Nephron (organoid): ENCODE measurements around the gene CCSAP.

Experiments
- H3K27ac Mint-ChIP-seq, 3 experiments: 2 replicates each; pipeline ENCODE4 v1.8.0; 2020; ENCODE audit warnings: mixed read lengths in 3 of 3, mild to moderate bottlenecking in 2 of 3, moderate library complexity in 1 of 3
- H3K27me3 Mint-ChIP-seq: 2 replicates; pipeline ENCODE4 v1.8.0; 2021; ENCODE audit warnings: low read depth, mild to moderate bottlenecking, moderate library complexity, mixed read lengths
- H3K36me3 Mint-ChIP-seq: 2 replicates; pipeline ENCODE4 v1.8.0; 2020; ENCODE audit warnings: low read depth, mixed read lengths
- H3K4me1 Mint-ChIP-seq: 2 replicates; pipeline ENCODE4 v1.8.0; 2020; ENCODE audit warnings: mixed read lengths
- H3K4me3 Mint-ChIP-seq, 3 experiments: 2 replicates each; pipeline ENCODE4 v1.8.0; 2020; ENCODE audit warnings: mild to moderate bottlenecking in 3 of 3, mixed read lengths in 3 of 3, moderate library complexity in 2 of 3
- H3K9me3 Mint-ChIP-seq: 2 replicates; pipeline ENCODE4 v1.8.0; 2020; ENCODE audit warnings: mixed read lengths
- CTCF ChIP-seq, 3 experiments: fragments of 200-600 bp; sonication (generic); IDR thresholded peaks; one replicate each; pipeline ENCODE4 v1.5.0; 2021; ENCODE audit warnings: antibody characterized with exemption in 3 of 3; ENCODE audit not compliant: unreplicated experiment in 3 of 3

Gene CCSAP

GRCh38 chr1:229363723-229364122 is 20.9 kb upstream of the CCSAP start:
- H3K27me3 Mint-ChIP-seq, result peaks cover 30% of the 10 kb centered on the region
- H3K4me1 Mint-ChIP-seq, result peaks cover 5% of the 10 kb centered on the region
- no peak overlapping the region for H3K27ac Mint-ChIP-seq
- no peaks in the 10 kb centered on the region for H3K36me3 Mint-ChIP-seq
- no peak overlapping the region for H3K4me3 Mint-ChIP-seq
- TF ChIP-seq CTCF (IDR thresholded peaks at IDR 0.05; ENCODE audit: unreplicated experiment in 3 of 3), result no peak
- peaks cover 2% of the 10 kb centered on the region for H3K9me3 Mint-ChIP-seq

GRCh38 chr1:229360420-229360819 is 17.6 kb upstream of the CCSAP start:
- H3K27me3 Mint-ChIP-seq, result peaks cover 30% of the 10 kb centered on the region
- H3K4me3 Mint-ChIP-seq, result no peak overlapping the region
- no peaks in the 10 kb centered on the region for H3K36me3 Mint-ChIP-seq
- TF ChIP-seq CTCF (IDR thresholded peaks at IDR 0.05; ENCODE audit: unreplicated experiment in 3 of 3), result no peak
- H3K9me3 Mint-ChIP-seq, result peaks cover 17% of the 10 kb centered on the region
- H3K27ac Mint-ChIP-seq, result no peak overlapping the region
- no peaks in the 10 kb centered on the region for H3K4me1 Mint-ChIP-seq

DNA sequence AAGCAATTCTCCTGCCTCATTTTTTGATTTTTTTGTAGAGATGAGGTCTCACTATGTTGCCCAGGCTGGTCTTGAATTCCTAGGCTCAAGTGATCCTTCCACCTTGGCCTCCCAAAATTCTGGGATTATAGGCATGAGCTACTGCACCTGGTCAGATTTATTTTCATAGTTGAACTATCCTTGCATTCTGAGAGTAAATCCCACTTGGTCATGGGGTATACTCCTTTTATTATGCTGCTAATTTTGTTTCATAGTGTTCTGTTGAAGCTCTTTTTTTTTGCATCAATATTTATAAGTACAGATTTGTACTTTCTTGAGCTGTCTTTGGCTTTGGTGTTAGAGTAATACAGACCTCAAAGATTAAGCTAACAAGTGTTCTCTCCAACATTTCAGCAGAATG is 12.8 kb upstream of the CCSAP start:
- Mint-ChIP-seq H3K27me3 (peaks cover 20% of the 10 kb centered on the region), H3K4me3 (no peak overlapping the region), H3K27ac (no peak overlapping the region), H3K36me3 (no peaks in the 10 kb centered on the region), H3K4me1 (no peaks in the 10 kb centered on the region), H3K9me3 (peaks cover 24% of the 10 kb centered on the region)
- TF ChIP-seq CTCF (IDR thresholded peaks at IDR 0.05; ENCODE audit: unreplicated experiment in 3 of 3), result no peak

DNA sequence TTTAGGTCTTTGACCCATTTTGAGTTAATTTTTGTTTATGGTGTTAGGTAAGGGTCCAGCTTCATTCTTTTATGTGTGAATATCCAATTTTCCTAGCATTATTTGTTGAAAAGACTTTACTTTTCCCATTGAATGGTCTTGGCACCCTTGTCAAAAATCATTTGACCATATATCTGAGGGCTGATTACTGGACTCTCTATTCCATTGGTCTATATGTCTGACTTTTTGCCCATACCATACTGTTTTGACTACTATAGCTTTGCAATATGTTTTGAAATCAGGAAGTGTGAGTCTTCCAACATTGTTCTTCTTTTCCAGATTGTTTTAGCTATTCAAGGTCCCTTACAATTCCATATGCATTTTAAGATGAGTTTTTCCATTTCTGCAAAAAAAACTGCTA is 11.4 kb upstream of the CCSAP start:
- H3K4me3 Mint-ChIP-seq, result no peak overlapping the region
- H3K36me3 Mint-ChIP-seq, result no peaks in the 10 kb centered on the region
- H3K4me1 Mint-ChIP-seq, result no peaks in the 10 kb centered on the region
- H3K27ac Mint-ChIP-seq, result no peak overlapping the region
- H3K27me3 Mint-ChIP-seq, result peaks cover 18% of the 10 kb centered on the region
- TF ChIP-seq CTCF (IDR thresholded peaks at IDR 0.05; ENCODE audit: unreplicated experiment in 3 of 3), result no peak
- H3K9me3 Mint-ChIP-seq, result peaks cover 24% of the 10 kb centered on the region

GRCh38 chr1:229352975-229353374 is 10.1 kb upstream of the CCSAP start:
- Mint-ChIP-seq H3K27ac (no peak overlapping the region), H3K27me3 (peaks cover 20% of the 10 kb centered on the region), H3K4me3 (no peak overlapping the region), H3K4me1 (no peaks in the 10 kb centered on the region), H3K36me3 (no peaks in the 10 kb centered on the region), H3K9me3 (peaks cover 22% of the 10 kb centered on the region)
- no peak for TF ChIP-seq CTCF (IDR thresholded peaks at IDR 0.05; ENCODE audit: unreplicated experiment in 3 of 3)

DNA sequence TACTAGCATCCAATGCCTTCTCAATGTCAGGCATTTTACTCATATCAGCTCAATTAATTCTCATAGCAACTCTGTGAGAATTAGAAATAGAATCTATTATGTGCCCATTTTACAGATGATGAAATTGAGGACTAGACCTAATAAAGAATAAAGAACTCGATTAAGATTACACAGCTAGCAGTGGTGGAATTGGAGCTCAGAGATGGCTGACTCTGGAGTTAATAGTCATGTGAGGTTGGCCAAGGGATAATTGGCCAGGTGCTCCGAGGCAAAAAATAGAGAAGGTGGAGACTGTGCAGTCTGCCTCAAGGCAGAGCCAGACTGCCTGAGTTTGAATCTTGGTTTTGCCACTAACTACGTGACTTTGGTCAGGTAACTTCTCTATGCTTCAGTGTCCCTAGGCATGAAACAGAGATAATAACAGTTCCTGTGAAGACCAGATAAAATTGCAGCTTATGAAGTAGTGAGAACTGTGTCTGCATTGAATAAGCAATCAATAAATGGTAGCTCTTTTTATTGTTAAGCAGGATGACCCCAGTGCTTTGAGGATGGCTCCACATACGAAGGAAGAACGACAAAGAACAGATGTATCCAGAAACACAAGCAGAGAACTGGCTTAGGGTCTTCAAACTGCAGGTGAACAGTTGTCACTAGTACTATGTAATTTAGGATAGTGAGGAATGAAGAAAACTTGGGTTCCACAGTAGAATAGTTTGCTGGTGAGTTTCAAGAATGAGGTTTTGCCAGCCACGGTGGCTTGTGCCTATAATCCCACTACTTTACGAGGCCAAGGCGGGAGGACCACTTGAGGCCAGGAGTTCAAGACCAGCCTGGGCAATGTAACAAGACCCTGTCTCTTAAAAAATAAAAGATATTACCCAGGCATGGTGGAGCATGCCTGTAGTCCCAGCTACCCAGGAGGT is 6.9 kb upstream of the CCSAP start:
- Mint-ChIP-seq H3K36me3 (no peaks in the 10 kb centered on the region), H3K9me3 (peaks cover 2% of the 10 kb centered on the region), H3K27ac (no peak overlapping the region), H3K27me3 (peaks cover 41% of the 10 kb centered on the region), H3K4me3 (no peak overlapping the region), H3K4me1 (no peaks in the 10 kb centered on the region)
- no peak for TF ChIP-seq CTCF (IDR thresholded peaks at IDR 0.05; ENCODE audit: unreplicated experiment in 3 of 3)
